Suprapubic skin (tissue), 4 donors: Measurements from ENCODE around the gene ZSWIM8. TPM values are rescaled to one million over a fixed set of nuclear protein-coding genes. Genes with fewer than 3 reads are reported as not detected.

Experiments
- DNase-seq, 2 donors: peaks; one replicate each; pipeline ENCODE4 v3.0.0-alpha.2; 2019; ENCODE audit warnings: low spot score in 2 of 2
- H3K27ac ChIP-seq: fragments of 200-600 bp; sonication (generic); one replicate; pipeline ENCODE4 v1.5.1; 2019
- H3K27me3 ChIP-seq: fragments of 200-600 bp; sonication (generic); one replicate; pipeline ENCODE4 v1.5.1; 2019
- H3K36me3 ChIP-seq: fragments of 200-600 bp; sonication (generic); one replicate; pipeline ENCODE4 v1.5.1; 2019
- H3K4me1 ChIP-seq: fragments of 200-600 bp; sonication (generic); one replicate; pipeline ENCODE4 v1.5.1; 2019
- H3K4me3 ChIP-seq: fragments of 200-600 bp; sonication (generic); one replicate; pipeline ENCODE4 v1.5.1; 2019; ENCODE audit warnings: mild to moderate bottlenecking
- H3K9me3 ChIP-seq: fragments of 200-600 bp; sonication (generic); one replicate; pipeline ENCODE4 v1.5.1; 2019
- CTCF ChIP-seq, 2 donors: fragments of 200-600 bp in 1 of 2; fragments of 450-650 bp in 1 of 2; sonication (generic) in 1 of 2; IDR thresholded peaks; one replicate each; pipeline ENCODE4 v1.5.1; 2016 to 2019; ENCODE audit warnings: antibody characterized with exemption in 2 of 2, mild to moderate bottlenecking in 1 of 2, moderate library complexity in 1 of 2
- EP300 ChIP-seq: sonication (generic); formaldehyde crosslinking; IDR thresholded peaks from one replicate; pipeline ENCODE4 v1.6.1; 2017; ENCODE audit warnings: antibody characterized with exemption
- POLR2A ChIP-seq, 2 donors: fragments of 450-650 bp; IDR thresholded peaks; one replicate each; pipeline ENCODE4 v1.6.1; 2017; ENCODE audit warnings: antibody characterized with exemption in 2 of 2, mild to moderate bottlenecking in 2 of 2, moderate library complexity in 2 of 2
- POLR2AphosphoS5 ChIP-seq, 3 donors: sonication (generic); formaldehyde crosslinking; IDR thresholded peaks; one replicate each; pipeline ENCODE4 v1.6.1; 2017; ENCODE audit warnings: antibody characterized with exemption in 3 of 3
- WGBS: methylation state at CpG from one replicate; pipeline ENCODE4 v1.1.5; 2018; 5-methylcytosine and 5-hydroxymethylcytosine counted together
- total RNA-seq, 4 donors: library from RNA; depleted of rRNA; stranded (reverse); fragments of >200 nt; gene quantifications; one replicate each; pipeline ENCODE4 v1.1.0, GENCODE V29; 2016

The ZSWIM8 gene
- total RNA-seq, 4 donors from 2014 or later: 86.4 to 203 (median 121) TPM

- Histone ChIP-seq H3K4me3 (no peak overlapping the region), H3K4me1 (peaks cover 48% of the 10 kb centered on the region), H3K27me3 (no peaks in the 10 kb centered on the region), H3K36me3 (peaks cover 36% of the 10 kb centered on the region), H3K27ac (peak overlapping the region; percentile 20), H3K9me3 (no peaks in the 10 kb centered on the region)
- DNase-seq: no peak
- TF ChIP-seq POLR2A (IDR thresholded peaks at IDR 0.05) (no peak), POLR2AphosphoS5 (IDR thresholded peaks at IDR 0.05) (no peak), CTCF (IDR thresholded peaks at IDR 0.05) (no peak), EP300 (no peak)
- WGBS: 85% methylated on average over 4 of the region's 10 CpGs
Observed at GRCh38 chr10:73818402-73818801, 33.0 kb downstream of the ZSWIM8 start.

GRCh38 chr10:73819081-73819480, 33.7 kb downstream of the ZSWIM8 start:
- WGBS: 53% methylated on average over 5 of the region's 5 CpGs
- no peak for DNase-seq

GRCh38 chr10:73819513-73820093, 34.2 kb downstream of the ZSWIM8 start:
- 52% methylated on average over 12 of the region's 20 CpGs for WGBS
- Histone ChIP-seq H3K27me3 (no peaks in the 10 kb centered on the region), H3K36me3 (peaks cover 36% of the 10 kb centered on the region), H3K4me1 (peaks cover 48% of the 10 kb centered on the region), H3K4me3 (peak overlapping the region; percentile 24), H3K27ac (peak overlapping the region; percentile 81), H3K9me3 (no peaks in the 10 kb centered on the region)
- TF ChIP-seq POLR2AphosphoS5 (IDR thresholded peaks at IDR 0.05) (no peak), POLR2A (IDR thresholded peaks at IDR 0.05) (no peak), EP300 (no peak), CTCF (IDR thresholded peaks at IDR 0.05) (no peak)
- DNase-seq: no peak

More at GRCh38 chr10:73819081-73819480, 33.7 kb downstream of the ZSWIM8 start:
- TF ChIP-seq EP300: no peak
- no peak for TF ChIP-seq CTCF (IDR thresholded peaks at IDR 0.05)
- Histone ChIP-seq H3K36me3 (peaks cover 36% of the 10 kb centered on the region), H3K4me3 (peak overlapping the region; percentile 24), H3K4me1 (peaks cover 48% of the 10 kb centered on the region), H3K9me3 (no peaks in the 10 kb centered on the region), H3K27ac (peak overlapping the region; percentile 81), H3K27me3 (no peaks in the 10 kb centered on the region)

- H3K4me1 ChIP-seq: peaks cover 22% of the 10 kb centered on the region
- no peak for DNase-seq
- H3K27me3 ChIP-seq: no peaks in the 10 kb centered on the region
- no peaks in the 10 kb centered on the region for H3K9me3 ChIP-seq
- WGBS: 86% methylated on average over 7 of the region's 7 CpGs
- no peak overlapping the region for H3K27ac ChIP-seq
- peaks cover 52% of the 10 kb centered on the region for H3K36me3 ChIP-seq
- TF ChIP-seq POLR2AphosphoS5 (IDR thresholded peaks at IDR 0.05) (no peak), POLR2A (IDR thresholded peaks at IDR 0.05) (no peak), EP300 (no peak), CTCF (IDR thresholded peaks at IDR 0.05) (no peak)
- H3K4me3 ChIP-seq: no peak overlapping the region
Observed at GRCh38 chr10:73823391-73823790, 38.0 kb downstream of the ZSWIM8 start.

- 80% methylated on average over 1 of the region's 14 CpGs for WGBS
- Histone ChIP-seq H3K36me3 (peaks cover 52% of the 10 kb centered on the region), H3K27me3 (no peaks in the 10 kb centered on the region), H3K4me1 (peaks cover 14% of the 10 kb centered on the region), H3K27ac (no peak overlapping the region), H3K4me3 (no peak overlapping the region), H3K9me3 (no peaks in the 10 kb centered on the region)
- no peak for DNase-seq
- no peak for TF ChIP-seq POLR2AphosphoS5 (IDR thresholded peaks at IDR 0.05)
- no peak for TF ChIP-seq EP300
- TF ChIP-seq CTCF (IDR thresholded peaks at IDR 0.05): no peak
- TF ChIP-seq POLR2A (IDR thresholded peaks at IDR 0.05): no peak
Observed at GRCh38 chr10:73824146-73824725, 38.8 kb downstream of the ZSWIM8 start.
